Activated T-helper 2 cell treated with anti-CD3 and anti-CD28 coated beads, Interferon-gamma antibody, Interleukin-2, Interleukin-4, amounts not matched to agents 10 μg/mL and 5 μg/mL and 100 μg/mL, durations not matched to agents 14 hours and 24 hours and 36 hours (primary cell): ENCODE results near the gene USP15. TPM values are rescaled to one million over a fixed set of nuclear protein-coding genes. Genes with fewer than 3 reads are reported as not detected.

Experiments used
- DNase-seq: peaks from one replicate; pipeline ENCODE4 v3.0.0; 2021; ENCODE audit warnings: low spot score
- H3K27ac Mint-ChIP-seq: one replicate; pipeline ENCODE4 v1.8.0; 2021; ENCODE audit warnings: mixed read lengths
- H3K27me3 Mint-ChIP-seq: one replicate; pipeline ENCODE4 v1.8.0; 2021; ENCODE audit warnings: low read depth, mixed read lengths
- H3K36me3 Mint-ChIP-seq: one replicate; pipeline ENCODE4 v1.8.0; 2021; ENCODE audit warnings: low read depth, mixed read lengths
- H3K4me1 Mint-ChIP-seq: one replicate; pipeline ENCODE4 v1.8.0; 2021; ENCODE audit warnings: low read depth, mixed read lengths
- H3K4me3 Mint-ChIP-seq: one replicate; pipeline ENCODE4 v1.8.0; 2021; ENCODE audit warnings: low read depth, mild to moderate bottlenecking, moderate library complexity, mixed read lengths
- H3K9me3 Mint-ChIP-seq: one replicate; pipeline ENCODE4 v1.8.0; 2021; ENCODE audit warnings: mixed read lengths
- intact Hi-C: fragments of 100-400 bp; cut with micrococcal nuclease; formaldehyde crosslinking; loops from one replicate; pipeline ENCODE4 v1.15.1; 2023
- total RNA-seq: library from RNA; stranded (reverse); gene quantifications from 2 replicates; pipeline ENCODE4 v1.2.3, GENCODE V29; 2022

Gene USP15
- total RNA-seq, 1 donor from 2014 or later = 82.4 TPM

DNA sequence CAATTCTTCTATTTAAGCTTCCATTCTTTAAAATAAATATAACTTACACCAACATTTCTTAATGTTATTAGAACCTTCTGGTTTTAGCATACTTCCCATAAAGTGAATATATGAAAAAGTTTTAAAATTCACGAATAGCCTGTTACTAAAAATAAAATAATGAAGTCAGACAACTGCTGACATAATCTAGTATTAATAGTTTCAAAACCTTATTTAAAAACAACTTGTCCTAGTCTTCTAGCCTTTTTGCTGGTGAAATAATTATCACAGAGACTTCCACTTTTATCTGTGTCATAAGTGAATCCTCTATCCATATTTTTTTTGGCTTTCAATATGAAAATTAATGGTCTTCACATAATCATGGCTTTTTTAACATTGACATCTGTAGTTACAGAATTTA lies 112.6 kb downstream of the USP15 start:
- H3K9me3 Mint-ChIP-seq = no peaks in the 10 kb centered on the region
- intact Hi-C loops = no loop called here
- no peak for DNase-seq
- H3K27ac Mint-ChIP-seq = no peak overlapping the region
- peaks cover 27% of the 10 kb centered on the region for H3K4me1 Mint-ChIP-seq
- H3K27me3 Mint-ChIP-seq = no peaks in the 10 kb centered on the region
- H3K4me3 Mint-ChIP-seq = no peak overlapping the region
- H3K36me3 Mint-ChIP-seq = peaks cover 33% of the 10 kb centered on the region

DNA sequence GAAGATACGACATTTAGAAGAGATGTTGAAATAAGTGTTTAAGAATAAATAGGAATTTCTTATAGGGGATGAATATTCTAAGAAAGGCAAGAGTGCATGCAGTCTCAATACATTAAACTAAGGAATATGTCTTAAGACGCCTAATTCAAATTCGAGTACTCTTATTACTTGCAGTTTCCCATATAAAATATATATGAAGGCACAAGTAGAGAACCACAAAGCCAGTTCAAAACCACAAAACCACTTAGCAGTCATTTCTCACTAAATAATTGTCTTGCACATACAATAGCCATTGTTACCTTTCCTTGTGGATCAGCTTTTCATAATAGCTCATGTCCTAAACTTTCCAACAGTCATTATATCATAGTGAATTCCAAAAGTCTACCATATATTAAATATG lies 115.4 kb downstream of the USP15 start:
- H3K27ac Mint-ChIP-seq = no peak overlapping the region
- no peaks in the 10 kb centered on the region for H3K27me3 Mint-ChIP-seq
- H3K4me3 Mint-ChIP-seq = no peak overlapping the region
- no peaks in the 10 kb centered on the region for H3K9me3 Mint-ChIP-seq
- DNase-seq = no peak
- H3K36me3 Mint-ChIP-seq = peaks cover 17% of the 10 kb centered on the region
- H3K4me1 Mint-ChIP-seq = peaks cover 28% of the 10 kb centered on the region
- intact Hi-C loops = no loop called here

DNA sequence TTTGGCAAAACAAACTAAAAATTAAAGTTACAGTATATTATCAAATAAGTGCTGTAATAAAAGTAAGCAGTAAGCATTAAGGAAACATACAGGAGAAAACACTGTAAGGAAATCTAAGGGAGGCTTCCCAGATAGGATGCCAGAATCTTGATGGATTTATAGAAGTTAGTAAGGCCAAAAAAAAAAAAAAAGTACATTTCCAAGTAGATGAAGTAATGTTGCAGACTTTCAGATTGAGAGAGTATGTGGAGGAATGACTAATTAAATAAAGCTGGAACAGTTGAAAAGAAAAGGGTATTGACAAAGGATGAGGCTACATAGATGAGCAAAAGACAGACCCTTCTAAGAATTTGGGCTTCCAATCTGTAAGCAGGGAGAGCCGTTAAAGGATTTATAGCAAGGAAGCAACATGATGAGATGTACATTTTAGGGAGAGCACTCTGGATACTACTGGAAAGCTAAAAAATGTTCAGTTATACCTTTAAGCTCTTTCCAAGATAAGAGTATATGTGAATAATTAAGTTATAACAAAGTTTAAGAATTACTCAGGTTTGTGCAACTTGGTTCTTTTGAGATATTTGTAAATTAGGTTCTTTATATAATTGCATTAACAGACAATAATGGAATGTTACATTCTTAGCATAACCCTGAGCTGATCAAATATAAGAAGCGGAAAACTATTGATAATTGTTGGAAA lies 119.0 kb downstream of the USP15 start:
- intact Hi-C loops = loop anchor here (2.0 kb wide), 1 partner anchor 14 kb away; no protein-coding TSS in a partner anchor
- no peaks in the 10 kb centered on the region for H3K9me3 Mint-ChIP-seq
- peaks cover 25% of the 10 kb centered on the region for H3K4me1 Mint-ChIP-seq
- H3K36me3 Mint-ChIP-seq = peaks cover 24% of the 10 kb centered on the region
- no peaks in the 10 kb centered on the region for H3K27me3 Mint-ChIP-seq
- H3K27ac Mint-ChIP-seq = peak overlapping the region; percentile 0
- DNase-seq = no peak
- no peak overlapping the region for H3K4me3 Mint-ChIP-seq

DNA sequence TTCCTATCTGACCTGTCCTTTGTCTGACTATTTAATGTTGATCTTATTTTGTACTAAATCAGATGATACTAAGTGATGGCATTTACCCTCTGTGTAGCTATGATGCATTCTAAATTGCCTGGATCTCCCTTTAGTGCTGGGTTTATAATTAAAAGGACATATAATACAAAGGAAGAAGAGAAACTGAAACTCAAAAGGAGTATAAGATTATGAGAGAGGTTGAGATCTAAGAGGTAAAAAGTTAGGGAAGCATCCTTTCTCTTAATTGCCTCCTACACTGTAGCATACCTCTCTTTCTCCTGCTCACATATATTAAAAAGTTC lies 119.5 kb downstream of the USP15 start:
- H3K36me3 Mint-ChIP-seq = peaks cover 24% of the 10 kb centered on the region
- H3K9me3 Mint-ChIP-seq = no peaks in the 10 kb centered on the region
- H3K4me3 Mint-ChIP-seq = no peak overlapping the region
- H3K27me3 Mint-ChIP-seq = no peaks in the 10 kb centered on the region
- DNase-seq = no peak
- no peak overlapping the region for H3K27ac Mint-ChIP-seq
- peaks cover 20% of the 10 kb centered on the region for H3K4me1 Mint-ChIP-seq
- intact Hi-C loops = loop anchor here (2.0 kb wide), 1 partner anchor 13 kb away; no protein-coding TSS in a partner anchor

DNA sequence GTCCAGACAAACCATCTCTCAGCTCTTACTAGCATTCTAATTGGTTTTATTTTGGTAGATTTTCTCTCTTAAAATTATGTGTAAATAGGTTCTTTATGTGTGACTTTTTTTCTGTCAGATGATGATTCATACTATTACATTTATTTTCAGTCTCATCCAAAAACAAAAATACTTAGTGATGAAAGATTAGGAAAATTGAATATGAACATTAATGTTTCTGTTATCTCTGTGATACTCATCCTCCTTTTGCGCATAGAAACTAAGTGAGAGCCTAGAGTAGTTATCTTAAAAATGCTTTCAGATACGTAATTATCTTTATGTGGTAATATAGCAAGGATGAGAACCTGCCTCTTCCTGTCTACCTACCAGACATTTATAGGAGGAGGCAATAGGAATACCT lies 122.3 kb downstream of the USP15 start:
- H3K27ac Mint-ChIP-seq = no peak overlapping the region
- no peak overlapping the region for H3K4me3 Mint-ChIP-seq
- H3K4me1 Mint-ChIP-seq = peaks cover 13% of the 10 kb centered on the region
- H3K36me3 Mint-ChIP-seq = peaks cover 16% of the 10 kb centered on the region
- H3K27me3 Mint-ChIP-seq = no peaks in the 10 kb centered on the region
- intact Hi-C loops = no loop called here
- no peak for DNase-seq
- no peaks in the 10 kb centered on the region for H3K9me3 Mint-ChIP-seq

DNA sequence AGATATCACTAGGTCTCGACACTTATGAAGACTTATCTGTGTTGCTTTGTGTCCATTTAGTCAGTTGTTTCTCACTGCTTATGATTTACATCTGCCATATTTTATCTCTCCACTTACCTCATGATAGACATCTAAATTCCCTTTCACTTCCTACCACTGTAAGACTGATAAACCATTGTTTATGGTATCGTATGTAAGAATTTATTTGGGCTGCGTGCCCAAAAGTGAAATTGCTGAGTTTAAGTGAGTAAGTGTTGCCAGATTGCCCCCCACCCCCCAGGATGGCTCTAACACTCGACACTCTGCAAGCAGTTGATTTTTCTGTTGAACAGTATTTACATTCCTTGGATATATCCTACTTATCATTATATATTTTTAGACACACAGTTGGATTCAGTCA lies 136.5 kb downstream of the USP15 start:
- H3K4me1 Mint-ChIP-seq = peaks cover 6% of the 10 kb centered on the region
- no peaks in the 10 kb centered on the region for H3K27me3 Mint-ChIP-seq
- H3K4me3 Mint-ChIP-seq = no peak overlapping the region
- no peaks in the 10 kb centered on the region for H3K9me3 Mint-ChIP-seq
- no peak for DNase-seq
- peaks cover 68% of the 10 kb centered on the region for H3K36me3 Mint-ChIP-seq
- intact Hi-C loops = no loop called here
- H3K27ac Mint-ChIP-seq = no peak overlapping the region

DNA sequence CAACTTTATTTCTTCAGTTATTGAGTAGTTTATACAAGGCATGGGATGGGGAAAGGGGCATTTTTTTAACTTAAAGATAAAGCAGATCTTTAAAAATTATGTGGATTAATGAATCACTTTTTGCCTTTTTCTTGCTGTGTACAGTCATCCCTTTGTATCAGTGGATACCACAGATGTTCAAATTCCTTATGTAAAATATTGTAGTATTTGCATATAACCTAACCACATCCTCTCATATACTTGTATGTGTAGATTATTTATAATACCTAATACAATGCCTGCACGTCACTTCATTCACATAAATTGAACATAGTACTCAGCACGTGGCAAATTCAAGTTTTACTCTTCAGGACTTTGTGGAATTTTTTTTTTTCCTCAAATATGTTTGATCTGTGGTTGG lies 139.9 kb downstream of the USP15 start:
- H3K27me3 Mint-ChIP-seq = no peaks in the 10 kb centered on the region
- H3K4me1 Mint-ChIP-seq = peaks cover 17% of the 10 kb centered on the region
- intact Hi-C loops = loop anchor here (5.0 kb wide), 1 partner anchor 138 kb away; the partner anchor contains the start of gene USP15
- no peak overlapping the region for H3K27ac Mint-ChIP-seq
- no peaks in the 10 kb centered on the region for H3K9me3 Mint-ChIP-seq
- peaks cover 72% of the 10 kb centered on the region for H3K36me3 Mint-ChIP-seq
- H3K4me3 Mint-ChIP-seq = no peak overlapping the region
- DNase-seq = no peak

DNA sequence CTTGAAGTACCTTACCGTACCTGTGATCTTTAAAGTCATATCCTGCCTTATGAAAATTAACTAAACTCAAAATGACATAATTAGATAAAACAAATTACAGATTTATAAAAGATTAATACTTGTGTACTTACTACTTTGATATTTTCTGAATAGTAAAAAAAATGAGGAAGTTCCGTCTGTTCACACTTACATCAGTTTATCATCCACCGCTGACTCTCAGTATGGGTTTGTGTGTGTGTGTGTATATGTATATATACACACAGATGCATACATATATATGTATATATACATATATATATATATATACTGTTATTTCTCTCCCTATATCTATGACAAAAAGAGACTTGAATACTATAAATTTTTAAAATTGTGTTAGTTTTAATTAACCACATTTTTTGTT lies 141.4 kb downstream of the USP15 start:
- no peak overlapping the region for H3K4me3 Mint-ChIP-seq
- no peaks in the 10 kb centered on the region for H3K9me3 Mint-ChIP-seq
- no peak for DNase-seq
- no peak overlapping the region for H3K27ac Mint-ChIP-seq
- intact Hi-C loops = loop anchor here (5.0 kb wide), 1 partner anchor 139 kb away; the partner anchor contains the start of gene USP15
- peaks cover 62% of the 10 kb centered on the region for H3K36me3 Mint-ChIP-seq
- peaks cover 17% of the 10 kb centered on the region for H3K4me1 Mint-ChIP-seq
- no peaks in the 10 kb centered on the region for H3K27me3 Mint-ChIP-seq

DNA sequence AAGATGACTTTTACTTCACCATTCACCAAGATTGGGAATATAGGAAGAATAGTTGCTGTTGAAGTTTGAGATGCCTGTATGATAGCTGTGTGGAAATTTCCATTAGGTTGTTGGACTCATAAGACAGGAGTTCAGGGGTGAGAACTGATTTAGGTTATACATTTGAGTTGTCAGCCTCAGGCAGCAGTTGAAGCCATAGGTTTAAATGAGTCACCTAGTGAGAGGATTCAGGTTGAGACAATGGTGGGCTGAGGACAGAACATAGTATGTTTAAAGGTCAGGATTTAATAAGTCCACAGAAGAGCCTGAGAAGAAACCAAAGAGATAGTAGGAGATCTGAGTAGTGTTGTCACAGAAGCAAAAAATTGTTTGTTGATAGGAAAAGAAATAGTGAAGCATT lies 142.8 kb downstream of the USP15 start:
- Mint-ChIP-seq H3K4me3 (no peak overlapping the region), H3K9me3 (no peaks in the 10 kb centered on the region), H3K27ac (peak overlapping the region; percentile 44), H3K36me3 (peaks cover 54% of the 10 kb centered on the region), H3K4me1 (peaks cover 14% of the 10 kb centered on the region), H3K27me3 (no peaks in the 10 kb centered on the region)
- intact Hi-C loops = loop anchor here (5.0 kb wide), 1 partner anchor 141 kb away; the partner anchor contains the start of gene USP15
- no peak for DNase-seq

DNA sequence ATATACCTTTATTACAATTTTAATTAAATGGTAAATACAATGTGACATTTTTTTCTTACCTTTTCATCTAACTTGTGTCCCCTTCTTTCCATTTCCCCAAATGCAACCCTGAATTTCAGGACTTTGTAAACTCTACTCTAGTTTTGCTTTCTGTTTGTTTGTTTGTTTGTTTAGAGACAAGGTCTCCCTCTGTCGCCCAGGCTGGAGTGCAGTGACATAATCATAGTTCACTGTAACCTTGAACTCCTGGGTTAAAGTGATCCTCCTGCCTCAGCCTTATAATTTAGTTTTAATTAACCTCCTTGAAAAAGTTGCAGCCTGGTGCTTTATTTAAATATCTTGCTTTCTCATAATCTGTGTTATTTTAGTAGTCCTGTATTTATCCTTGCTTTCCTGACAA lies 147.4 kb downstream of the USP15 start:
- no peak for DNase-seq
- intact Hi-C loops = no loop called here
- Mint-ChIP-seq H3K36me3 (peaks cover 42% of the 10 kb centered on the region), H3K9me3 (no peaks in the 10 kb centered on the region), H3K4me3 (no peak overlapping the region), H3K27ac (no peak overlapping the region), H3K4me1 (peaks cover 8% of the 10 kb centered on the region), H3K27me3 (no peaks in the 10 kb centered on the region)

DNA sequence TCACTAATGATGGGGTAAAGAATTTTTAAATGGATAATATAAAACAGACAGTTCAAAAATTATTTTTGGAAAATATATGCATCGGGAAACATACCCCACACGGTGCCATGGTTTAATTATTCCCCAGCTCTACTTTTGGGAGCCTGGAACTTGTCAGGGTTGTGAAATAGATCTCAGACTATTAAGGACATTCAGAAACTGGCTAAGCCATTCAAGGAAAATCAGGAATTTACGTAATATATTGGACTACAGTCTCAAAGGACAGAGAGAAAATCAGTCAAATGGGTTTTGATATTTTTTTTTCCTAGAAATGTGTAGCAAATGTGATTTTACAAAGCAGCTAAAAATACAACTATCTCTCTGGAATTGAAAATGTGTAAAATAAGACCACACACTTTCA lies 148.9 kb downstream of the USP15 start:
- Mint-ChIP-seq H3K27me3 (no peaks in the 10 kb centered on the region), H3K27ac (no peak overlapping the region), H3K36me3 (peaks cover 33% of the 10 kb centered on the region), H3K4me1 (no peaks in the 10 kb centered on the region), H3K9me3 (no peaks in the 10 kb centered on the region), H3K4me3 (no peak overlapping the region)
- intact Hi-C loops = no loop called here
- no peak for DNase-seq

DNA sequence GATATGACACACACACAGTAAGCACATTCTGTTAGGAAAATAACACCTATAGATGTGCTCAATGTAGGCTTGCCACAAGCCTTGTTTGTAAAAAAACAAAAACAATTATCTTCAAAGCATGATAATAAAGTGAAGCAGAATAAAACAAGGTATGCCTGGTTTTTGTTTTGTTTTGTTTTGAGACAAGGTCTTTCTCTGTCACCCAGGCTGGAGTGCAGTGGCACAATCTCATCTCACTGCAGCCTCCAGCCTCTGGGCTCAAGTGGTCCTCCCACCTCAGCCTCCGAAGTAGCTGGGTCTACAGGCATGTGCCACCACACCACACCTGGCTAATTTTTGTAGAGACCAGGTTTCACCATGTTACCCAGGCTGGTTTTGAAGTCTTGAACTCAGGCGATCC lies 154.0 kb downstream of the USP15 start:
- Mint-ChIP-seq H3K4me3 (no peak overlapping the region), H3K4me1 (peaks cover 9% of the 10 kb centered on the region), H3K27me3 (no peaks in the 10 kb centered on the region), H3K9me3 (peaks cover 13% of the 10 kb centered on the region), H3K27ac (no peak overlapping the region), H3K36me3 (peaks cover 19% of the 10 kb centered on the region)
- intact Hi-C loops = no loop called here
- no peak for DNase-seq

DNA sequence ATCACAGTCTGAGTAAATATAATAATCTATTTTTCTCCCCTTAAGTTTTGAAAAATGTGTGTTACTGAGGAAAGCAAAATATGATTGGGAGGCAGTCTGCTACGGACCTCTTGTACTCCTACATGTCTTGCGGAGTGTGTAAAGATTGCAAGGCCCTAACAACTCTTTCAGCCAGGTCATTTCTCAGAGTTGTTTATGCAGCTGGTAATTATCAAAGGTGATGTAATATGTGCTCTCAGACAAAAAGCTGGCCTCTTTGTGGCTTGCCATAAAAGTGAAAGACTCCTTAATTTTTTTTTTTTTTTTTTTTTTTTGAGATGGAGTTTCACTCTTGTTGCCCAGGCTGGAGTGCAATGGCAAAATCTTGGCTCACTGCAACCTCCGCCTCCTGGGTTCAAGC lies 165.9 kb downstream of the USP15 start:
- Mint-ChIP-seq H3K4me1 (no peaks in the 10 kb centered on the region), H3K9me3 (peaks cover 35% of the 10 kb centered on the region), H3K4me3 (no peak overlapping the region), H3K27ac (no peak overlapping the region), H3K27me3 (peaks cover 14% of the 10 kb centered on the region), H3K36me3 (peaks cover 3% of the 10 kb centered on the region)
- intact Hi-C loops = no loop called here
- no peak for DNase-seq
